Left cardiac atrium (tissue), 4 donors: ENCODE measurements around the gene APOBR. TPM values are rescaled to one million over a fixed set of nuclear protein-coding genes. Genes with fewer than 3 reads are reported as not detected.
"Not testable (repeated sequence)": the region's sequence is repeated elsewhere in the genome, so short reads cannot be mapped to it uniquely, and the experiment has no call there.

ENCODE experiments used
- ATAC-seq, 2 donors: fragments of 200-7000 bp; cut with Tn5 transposase; one replicate each; pipeline ENCODE4 v1.9.1; 2020; ENCODE audit warnings: mild to moderate bottlenecking in 2 of 2, moderate library complexity in 2 of 2
- DNase-seq: peaks from one replicate; pipeline ENCODE4 v3.0.0-alpha.2; 2020
- intact Hi-C, 2 donors: fragments of 100-400 bp; cut with DNase I; formaldehyde crosslinking; loops; one replicate each; pipeline versions ENCODE4 v1.14.1 to v1.15.1; 2022 to 2023
- long read RNA-seq: library from polyadenylated mRNA; unstranded; transcript quantifications from one replicate; pipeline ENCODE4 v2.0.0, GENCODE V29; 2021
- total RNA-seq, 2 donors: library from RNA; stranded (reverse); fragmentation: NEBNext Ultra II Directional; extraction: Animal tissue kit (Norgen Biotek cat#: 25700); gene quantifications; one replicate each; pipeline ENCODE4 v1.2.1, GENCODE V29; 2021
- donor health status: DM: no; HTN: yes; CAD: no.
- donor health status: DM: no; HTN: yes; CAD: no; lungs with severe emphysema.
- donor health status: DM: yes; HTN: yes; CAD: no.
- donor health status: Dilated cardiomyopathy.

APOBR gene
- total RNA-seq = 1 to 10 TPM; 1.1 to 1.4 TPM
- long read RNA-seq = 0 reads

- intact Hi-C loops = no loop called here
Observed at GRCh38 chr16:28494121-28494851, at the start of gene APOBR. Gene APOBR, plus strand, starts transcription at chr16:28494643. Its CDS starts 39 bp downstream, at chr16:28494682.

GRCh38 chr16:28446388-28446787 is 48.1 kb upstream of the APOBR start:
- intact Hi-C loops, DNase-seq, ATAC-seq: not testable (repeated sequence)

More at GRCh38 chr16:28494121-28494851, at the start of gene APOBR:
- DNase-seq = peak; percentile 53
- peak; percentile 21 to 34 for ATAC-seq

- intact Hi-C loops, DNase-seq, ATAC-seq: not testable (repeated sequence)
Observed at GRCh38 chr16:28447081-28447480, 47.4 kb upstream of the APOBR start.

GRCh38 chr16:28473714-28474265 is 20.7 kb upstream of the APOBR start:
- ATAC-seq = no peak
- intact Hi-C loops = no loop called here
- no peak for DNase-seq

- intact Hi-C loops = no loop called here
- DNase-seq (no peak), ATAC-seq (no peak)
Observed at GRCh38 chr16:28475221-28475620, 19.2 kb upstream of the APOBR start.

- intact Hi-C loops = no loop called here
- no peak for ATAC-seq
- no peak for DNase-seq
Observed at GRCh38 chr16:28477311-28477920, 17.0 kb upstream of the APOBR start.

GRCh38 chr16:28478506-28479180 is 15.8 kb upstream of the APOBR start:
- ATAC-seq (no peak), DNase-seq (no peak)
- intact Hi-C loops = no loop called here

GRCh38 chr16:28482026-28482425 is 12.4 kb upstream of the APOBR start:
- ATAC-seq (no peak), DNase-seq (no peak)
- intact Hi-C loops = no loop called here

- DNase-seq, intact Hi-C loops, ATAC-seq: not testable (repeated sequence)
Observed at GRCh38 chr16:28483361-28483760, 11.1 kb upstream of the APOBR start.

- intact Hi-C loops = no loop called here
- no peak for DNase-seq
- no peak for ATAC-seq
Observed at GRCh38 chr16:28486266-28486665, 8.2 kb upstream of the APOBR start.

- ATAC-seq (peak; percentile 53 to 54), DNase-seq (peak; percentile 47)
- intact Hi-C loops = no loop called here
Observed at GRCh38 chr16:28491230-28491969, 3.0 kb upstream of the APOBR start.

GRCh38 chr16:28491970-28492474 is 2.4 kb upstream of the APOBR start, which contains the start of gene CLN3:
Gene CLN3, minus strand, starts transcription at chr16:28492074. Its CDS starts 315 bp downstream, at chr16:28491759.
- intact Hi-C loops = no loop called here
- ATAC-seq (peak; percentile 97 to 98), DNase-seq (peak; percentile 94)

GRCh38 chr16:28492511-28492910 is 1.9 kb upstream of the APOBR start:
- no peak for ATAC-seq
- no peak for DNase-seq
- intact Hi-C loops = no loop called here

GRCh38 chr16:28495098-28495793 is 803 bp downstream of the APOBR start:
- no peak for ATAC-seq
- intact Hi-C loops = no loop called here
- DNase-seq = no peak

GRCh38 chr16:28495795-28496749 is 1.6 kb downstream of the APOBR start:
- DNase-seq (no peak), ATAC-seq (no peak)
- intact Hi-C loops = no loop called here

- ATAC-seq = no peak
- intact Hi-C loops = no loop called here
Observed at GRCh38 chr16:28496844-28497243, 2.4 kb downstream of the APOBR start.

GRCh38 chr16:28497386-28497785 is 2.9 kb downstream of the APOBR start:
- ATAC-seq (no peak), DNase-seq (no peak)
- intact Hi-C loops = no loop called here

More at GRCh38 chr16:28496844-28497243, 2.4 kb downstream of the APOBR start:
- DNase-seq = no peak
